GM12878 (cell line): ENCODE measurements around the gene SIM2. TPM values are rescaled to one million over a fixed set of nuclear protein-coding genes. Genes with fewer than 3 reads are reported as not detected.

Experiments used
- ATAC-seq: fragments of 200-7000 bp; cut with Tn5 transposase; 3 replicates; pipeline ENCODE4 v1.9.1; 2020; ENCODE audit warnings: mild to moderate bottlenecking, moderate library complexity
- BruUV-seq: library from RNA; stranded (reverse); fragments of 400-500 nt; replicated peaks from 2 replicates; lab custom pipeline; 2021; lab: Mats Ljungman, UMichigan
- CTCF ChIA-PET: fragments of 300-600 bp; sonication (Branson Sonifier 250); formaldehyde crosslinking; extraction: SDS; loops from one replicate; lab custom pipeline; 2021; ENCODE audit warnings: inconsistent platforms; lab: Yijun Ruan, JAX
- POLR2A ChIA-PET: fragments of 350-600 bp; formaldehyde crosslinking; extraction: SDS; loops from one replicate; lab custom pipeline; 2021; ENCODE audit warnings: inconsistent platforms; lab: Charles Lee
- RAD21 ChIA-PET: fragments of 300-600 bp; sonication (Branson Sonifier 250); formaldehyde crosslinking; loops from one replicate; lab custom pipeline; 2023; ENCODE audit warnings: antibody characterized with exemption; ENCODE audit not compliant: unreplicated experiment; lab: Charles Lee
- SMC1A ChIA-PET: fragments of 300-600 bp; sonication (Branson Sonifier 250); formaldehyde crosslinking; loops from one replicate; lab custom pipeline; 2023; ENCODE audit not compliant: unreplicated experiment, uncharacterized antibody; lab: Charles Lee
- DNase-seq: peaks from one replicate; pipeline ENCODE4 v3.0.0-alpha.2; 2011; ENCODE audit warnings: low read depth, low spot score
- FAIRE-seq: peaks from 3 replicates; lab custom pipeline; 2011; peaks lifted over from hg19 to GRCh38; lab: Jason Lieb, UNC
- H2AFZ ChIP-seq: 2 replicates; pipeline ENCODE4 v1.6.0; 2011; ENCODE audit warnings: low read depth, low read length, control low read depth; ENCODE audit not compliant: control insufficient read depth
- H3K27ac ChIP-seq: 2 replicates; pipeline ENCODE4 v1.5.1; 2011; ENCODE audit warnings: control low read depth; ENCODE audit not compliant: control insufficient read depth, insufficient read depth
- H3K27me3 ChIP-seq, 2 experiments: replicated peaks in 1 of 2; 2 replicates each; pipeline versions ENCODE4 v1.6.0 to v1.6.1; 2011; ENCODE audit warnings: low read length in 1 of 2; ENCODE audit not compliant: control insufficient read depth in 2 of 2, insufficient read depth in 2 of 2
- H3K36me3 ChIP-seq, 2 experiments: 2 replicates each; pipeline ENCODE4 v1.5.1; 2011; ENCODE audit warnings: low read length in 1 of 2; ENCODE audit not compliant: control insufficient read depth in 2 of 2, insufficient read depth in 2 of 2
- H3K4me1 ChIP-seq: 2 replicates; pipeline ENCODE4 v1.6.1; 2011; ENCODE audit warnings: mild to moderate bottlenecking, low read length, moderate library complexity, mixed read lengths; ENCODE audit not compliant: control insufficient read depth, insufficient read depth
- H3K4me2 ChIP-seq: 2 replicates; pipeline ENCODE4 v1.6.0; 2011; ENCODE audit warnings: control low read depth; ENCODE audit not compliant: control insufficient read depth, insufficient read depth
- H3K4me3 ChIP-seq: fragments of 200-600 bp; sonication (generic); 2 replicates; pipeline ENCODE4 v1.5.1; 2016
- H3K79me2 ChIP-seq: 2 replicates; pipeline ENCODE4 v1.6.0; 2011; ENCODE audit warnings: low read length; ENCODE audit not compliant: control insufficient read depth, insufficient read depth
- H3K9ac ChIP-seq: 2 replicates; pipeline ENCODE4 v1.8.0; 2011; ENCODE audit warnings: low read length, control low read depth, mixed read lengths; ENCODE audit not compliant: control insufficient read depth, insufficient read depth
- H3K9me3 ChIP-seq: replicated peaks from 3 replicates; pipeline ENCODE4 v1.5.1; 2011; ENCODE audit warnings: mild to moderate bottlenecking, low read length; ENCODE audit not compliant: control insufficient read depth, insufficient read depth
- H4K20me1 ChIP-seq: 2 replicates; pipeline ENCODE4 v1.6.0; 2011; ENCODE audit not compliant: control insufficient read depth, insufficient read depth
- CBX3 ChIP-seq: fragments of 200-600 bp; sonication (generic); IDR thresholded peaks from 2 replicates; pipeline ENCODE4 v1.6.1; 2016; ENCODE audit warnings: low read depth, borderline replicate concordance
- ELK1 ChIP-seq: IDR thresholded peaks from 2 replicates; pipeline ENCODE4 v1.6.1; 2012; ENCODE audit warnings: low read depth, low read length, improper control_type of control experiment
- ETV6 ChIP-seq, 2 experiments: fragments of 450-650 bp in 1 of 2; IDR thresholded peaks in 1 of 2; conservative IDR thresholded peaks in 1 of 2; 2 replicates each; pipeline ENCODE4 v1.6.1; 2014; ENCODE audit warnings: antibody characterized with exemption in 1 of 2, borderline replicate concordance in 1 of 2, low read depth in 1 of 2, mild to moderate bottlenecking in 1 of 2, moderate library complexity in 1 of 2
- GATAD2B ChIP-seq: fragments of 450-650 bp; conservative IDR thresholded peaks from 2 replicates; pipeline ENCODE4 v1.6.1; 2017; ENCODE audit warnings: low read depth, mild to moderate bottlenecking, moderate library complexity
- HDAC2 ChIP-seq: fragments of 200-600 bp; sonication (generic); IDR thresholded peaks from 2 replicates; pipeline ENCODE4 v1.6.1; 2017
- KLF5 ChIP-seq: fragments of 450-650 bp; IDR thresholded peaks from 2 replicates; pipeline ENCODE4 v1.6.1; 2014; ENCODE audit warnings: mild to moderate bottlenecking; ENCODE audit not compliant: partially characterized antibody
- NR2C1 ChIP-seq: fragments of 450-650 bp; IDR thresholded peaks from 2 replicates; pipeline ENCODE4 v1.6.1; 2017; ENCODE audit warnings: antibody characterized with exemption, mild to moderate bottlenecking, moderate library complexity
- NRF1 ChIP-seq: conservative IDR thresholded peaks from 2 replicates; pipeline ENCODE4 v1.6.1; 2011; ENCODE audit warnings: mild to moderate bottlenecking, low read depth, low read length, improper control_type of control experiment
- PAX5 ChIP-seq: IDR thresholded peaks from 2 replicates; pipeline ENCODE4 v1.6.1; 2011; ENCODE audit warnings: low read depth, low read length, borderline replicate concordance
- SIX5 ChIP-seq: IDR thresholded peaks from 2 replicates; pipeline ENCODE4 v1.6.1; 2011; ENCODE audit warnings: mild to moderate bottlenecking, low read depth, low read length, moderate library complexity; ENCODE audit not compliant: severe bottlenecking
- USF2 ChIP-seq: IDR thresholded peaks from 2 replicates; pipeline ENCODE4 v1.6.1; 2011; ENCODE audit warnings: low read depth, low read length, improper control_type of control experiment, borderline replicate concordance
- YBX1 ChIP-seq: fragments of 450-650 bp; IDR thresholded peaks from 2 replicates; pipeline ENCODE4 v1.6.1; 2016; ENCODE audit warnings: antibody characterized with exemption
- ZSCAN29 ChIP-seq: fragments of 450-650 bp; IDR thresholded peaks from 2 replicates; pipeline ENCODE4 v1.6.1; 2017; ENCODE audit warnings: mild to moderate bottlenecking, moderate library complexity
- WGBS: methylation state at CpG from one replicate; pipeline ENCODE4 v1.1.6; 2016; ENCODE audit warnings: low lambda C conversion rate; ENCODE audit not compliant: insufficient replicate concordance, insufficient coverage; ENCODE audit errors: missing lambda C conversion rate; 5-methylcytosine and 5-hydroxymethylcytosine counted together
- in situ Hi-C: fragments of 300-500 bp; cut with MboI; formaldehyde crosslinking; loops from 9 replicates; pipeline ENCODE4 v1.14.3; 2018; ENCODE audit warnings: mixed read lengths
- intact Hi-C: fragments of 100-400 bp; cut with micrococcal nuclease; formaldehyde crosslinking; loops from one replicate; pipeline ENCODE4 v1.14.2; 2022; ENCODE audit not compliant: unreplicated experiment
- polyA plus RNA-seq, 11 experiments: library from polyadenylated mRNA; depleted of rRNA in 4 of 11; unstranded in 6 of 11; stranded (reverse) in 5 of 11; fragments of >200 nt; fragmentation: Nextera tagmentation in 4 of 11; fragmentation: Illumina TruSeq in 1 of 11; extraction: Ambion mirVana in 4 of 11; extraction: Trizol in 1 of 11; gene quantifications; 1 replicate in 1 of 11; 2 replicates in 10 of 11; pipeline versions ENCODE4 v1.2.1 to v1.2.3, GENCODE V29; 2011 to 2016; ENCODE audit warnings: inconsistent platforms in 2 of 11, missing spikeins in 2 of 11, low read depth in 1 of 11
- total RNA-seq, 4 experiments: library from RNA; depleted of rRNA in 3 of 4; stranded (reverse); fragments of >200 nt in 3 of 4; fragmentation: Illumina TruSeq in 1 of 4; extraction: Trizol in 1 of 4; gene quantifications; 2 replicates each; pipeline versions ENCODE4 v1.2.1 to v1.2.3, GENCODE V29; 2013 to 2021
- TF ChIP-seq, protein P1 (sequence below): IDR thresholded peaks from 2 replicates; pipeline ENCODE4 v1.6.1; 2012; ENCODE audit warnings: low read depth, low read length, improper control_type of control experiment
- TF ChIP-seq, protein P2 (sequence below): fragments of 450-650 bp; conservative IDR thresholded peaks from 2 replicates; pipeline ENCODE4 v1.6.1; 2017; ENCODE audit warnings: mild to moderate bottlenecking, moderate library complexity

Gene SIM2
- total and polyA plus RNA-seq, 10 of the 15 experiments (the other 5 are each of a cell fraction or from before 2014, with no cell fraction given): 0.02 to 0.15 (median 0.05) TPM; not detected in 7

DNA sequence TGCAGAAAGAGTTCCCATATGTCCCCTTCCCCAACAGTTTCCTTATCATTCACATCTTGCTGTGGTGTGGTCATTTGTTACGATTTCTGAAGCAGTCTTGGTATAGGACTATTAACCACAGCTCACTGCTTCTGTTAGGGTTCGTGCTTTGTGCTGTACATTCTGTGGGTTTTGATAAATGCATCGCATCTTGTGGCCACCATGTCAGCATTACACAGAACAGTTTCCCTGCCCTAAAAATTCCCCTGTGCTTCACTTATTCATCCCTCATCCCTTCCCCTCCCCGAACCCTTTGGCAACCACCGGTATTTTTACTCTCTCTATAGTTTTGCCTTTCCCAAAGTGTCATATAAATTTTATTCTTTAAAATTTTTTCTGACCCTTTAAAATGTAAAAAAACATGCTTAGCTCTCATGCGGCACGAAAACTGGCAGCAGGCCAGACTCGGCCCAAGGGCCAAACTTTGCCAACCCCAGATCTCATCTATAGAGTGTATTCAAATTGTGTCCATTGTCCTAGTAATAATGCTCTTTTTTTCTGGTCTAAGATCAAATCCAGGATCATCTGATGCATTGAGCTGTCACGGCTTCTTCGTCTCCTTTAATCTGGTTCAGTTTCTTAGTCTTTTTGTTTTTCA is 78.2 kb downstream of the SIM2 start:
- ChIA-PET POLR2A (no interaction called here), SMC1A (no interaction called here), CTCF (no interaction called here), RAD21 (no interaction called here)
- DNase-seq: no peak
- Histone ChIP-seq H3K9me3 (no peaks in the 10 kb centered on the region), H3K27me3 (no peaks in the 10 kb centered on the region), H2AFZ (no peak overlapping the region), H3K36me3 (no peaks in the 10 kb centered on the region), H4K20me1 (no peaks in the 10 kb centered on the region), H3K4me1 (no peaks in the 10 kb centered on the region), H3K9ac (no peak overlapping the region), H3K4me3 (no peak overlapping the region), H3K79me2 (no peaks in the 10 kb centered on the region), H3K4me2 (no peak overlapping the region), H3K27ac (no peak overlapping the region)
- WGBS: 67% methylated on average over 10 of the region's 10 CpGs
- BruUV-seq: no TSS peak
- no peak for FAIRE-seq
- TF ChIP-seq CBX3 (no peak), KLF5 (no peak), ZSCAN29 (no peak), NR2C1 (no peak), USF2 (no peak), ETV6 (conservative IDR thresholded peaks at IDR 0.05 in 1 of 2, IDR thresholded peaks at IDR 0.05 in 1 of 2; ENCODE audit: borderline replicate concordance in 1 of 2, low read depth in 1 of 2) (no peak), ELK1 (no peak), GATAD2B (no peak), HDAC2 (no peak), NRF1 (no peak), PAX5 (no peak), YBX1 (no peak), SIX5 (no peak)
- TF ChIP-seq, protein P1, sequence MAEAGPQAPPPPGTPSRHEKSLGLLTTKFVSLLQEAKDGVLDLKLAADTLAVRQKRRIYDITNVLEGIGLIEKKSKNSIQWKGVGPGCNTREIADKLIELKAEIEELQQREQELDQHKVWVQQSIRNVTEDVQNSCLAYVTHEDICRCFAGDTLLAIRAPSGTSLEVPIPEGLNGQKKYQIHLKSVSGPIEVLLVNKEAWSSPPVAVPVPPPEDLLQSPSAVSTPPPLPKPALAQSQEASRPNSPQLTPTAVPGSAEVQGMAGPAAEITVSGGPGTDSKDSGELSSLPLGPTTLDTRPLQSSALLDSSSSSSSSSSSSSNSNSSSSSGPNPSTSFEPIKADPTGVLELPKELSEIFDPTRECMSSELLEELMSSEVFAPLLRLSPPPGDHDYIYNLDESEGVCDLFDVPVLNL: no peak
- TF ChIP-seq, protein P2, sequence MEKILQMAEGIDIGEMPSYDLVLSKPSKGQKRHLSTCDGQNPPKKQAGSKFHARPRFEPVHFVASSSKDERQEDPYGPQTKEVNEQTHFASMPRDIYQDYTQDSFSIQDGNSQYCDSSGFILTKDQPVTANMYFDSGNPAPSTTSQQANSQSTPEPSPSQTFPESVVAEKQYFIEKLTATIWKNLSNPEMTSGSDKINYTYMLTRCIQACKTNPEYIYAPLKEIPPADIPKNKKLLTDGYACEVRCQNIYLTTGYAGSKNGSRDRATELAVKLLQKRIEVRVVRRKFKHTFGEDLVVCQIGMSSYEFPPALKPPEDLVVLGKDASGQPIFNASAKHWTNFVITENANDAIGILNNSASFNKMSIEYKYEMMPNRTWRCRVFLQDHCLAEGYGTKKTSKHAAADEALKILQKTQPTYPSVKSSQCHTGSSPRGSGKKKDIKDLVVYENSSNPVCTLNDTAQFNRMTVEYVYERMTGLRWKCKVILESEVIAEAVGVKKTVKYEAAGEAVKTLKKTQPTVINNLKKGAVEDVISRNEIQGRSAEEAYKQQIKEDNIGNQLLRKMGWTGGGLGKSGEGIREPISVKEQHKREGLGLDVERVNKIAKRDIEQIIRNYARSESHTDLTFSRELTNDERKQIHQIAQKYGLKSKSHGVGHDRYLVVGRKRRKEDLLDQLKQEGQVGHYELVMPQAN: no peak
- ATAC-seq: no peak
- intact Hi-C loops: no loop called here
- in situ Hi-C loops: no loop called here
